Endometrial microvascular endothelial cells (primary cell): Measurements from ENCODE around the gene MRPL40. TPM values are rescaled to one million over a fixed set of nuclear protein-coding genes. Genes with fewer than 3 reads are reported as not detected.

ENCODE experiments used
- in situ Hi-C: cut with HindIII; loops from 2 replicates; pipeline ENCODE4 v1.10.0; 2017; ENCODE audit warnings: low sequenced_read_pairs, low pct_unique_long_range_greater_than_20kb; ENCODE audit errors: inconsistent ontology term
- total RNA-seq: library from RNA; depleted of rRNA; stranded (reverse); fragments of >200 nt; gene quantifications from one replicate; pipeline ENCODE4 v1.2.3, GENCODE V29; 2015; ENCODE audit errors: inconsistent ontology term

The MRPL40 gene
- total RNA-seq, 1 donor from 2014 or later, result 38.3 TPM

DNA sequence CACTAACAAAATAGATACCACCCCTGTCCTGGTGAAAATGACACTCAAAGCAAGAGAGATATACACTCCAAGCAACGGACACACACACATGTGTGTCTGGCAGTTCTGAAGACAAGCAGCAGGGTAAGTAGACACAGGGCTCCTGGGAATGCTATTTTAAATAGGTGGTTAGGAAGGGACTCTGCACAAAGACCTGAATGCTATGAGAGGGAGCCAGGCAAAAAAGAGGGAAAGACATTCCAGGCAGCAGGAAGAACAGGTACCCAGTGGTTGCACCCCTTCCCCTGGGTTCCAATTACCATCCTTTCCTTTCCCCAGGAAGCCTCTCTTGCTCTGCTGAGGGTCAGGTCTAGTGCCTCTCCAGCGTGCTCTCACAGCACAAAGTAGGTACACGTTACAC lies 43.7 kb downstream of the MRPL40 start:
- in situ Hi-C loops, result no loop called here

DNA sequence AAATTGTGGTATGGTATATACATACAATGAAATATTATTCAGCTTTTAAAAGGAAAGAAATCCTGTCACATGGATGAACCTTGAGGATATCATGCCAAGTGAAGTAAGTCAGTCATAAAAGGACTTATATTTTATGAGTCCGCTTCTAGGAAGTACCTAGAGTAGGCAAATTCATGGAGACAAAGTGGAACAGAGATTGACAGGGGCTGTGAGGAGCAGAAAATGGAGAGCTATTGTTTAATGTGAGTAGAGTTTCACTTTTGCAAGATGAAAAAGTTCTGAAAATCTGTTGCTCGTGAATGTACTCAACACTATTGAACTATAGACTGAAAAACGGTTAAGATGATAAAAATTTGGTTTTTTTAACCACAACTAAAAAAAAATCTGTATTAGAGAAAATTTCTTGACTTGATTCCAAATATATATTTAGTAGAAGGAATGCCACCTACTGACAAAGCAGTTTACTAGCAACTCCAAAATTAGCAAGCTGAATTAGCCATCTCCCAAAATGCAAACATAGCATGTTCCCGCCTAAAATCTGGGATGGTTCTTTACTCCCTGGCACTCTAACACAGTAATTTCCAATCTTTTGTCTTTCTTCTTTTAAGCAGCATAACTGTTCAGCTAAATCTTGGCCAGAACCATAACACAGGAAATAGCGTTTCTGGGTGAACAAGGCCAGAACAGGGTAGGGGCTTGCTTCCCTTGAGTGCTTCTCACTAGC lies 45.1 kb downstream of the MRPL40 start:
- in situ Hi-C loops, result no loop called here

- in situ Hi-C loops, result no loop called here
These were observed 45.9 kb downstream of the MRPL40 start for GRCh38 chr22:19478045-19478900.

GRCh38 chr22:19478901-19479354 lies 46.6 kb downstream of the MRPL40 start, which contains the start of gene UFD1:
UFD1 (minus strand) TSS chr22:19479193; CDS start chr22:19479085, 108 bp downstream.
- in situ Hi-C loops, result no loop called here

- in situ Hi-C loops, result no loop called here
These were observed 47.2 kb downstream of the MRPL40 start, which contains the start of gene CDC45 for GRCh38 chr22:19479355-19480172. CDC45 (plus strand) TSS chr22:19479920; CDS start chr22:19479969, 49 bp downstream.

DNA sequence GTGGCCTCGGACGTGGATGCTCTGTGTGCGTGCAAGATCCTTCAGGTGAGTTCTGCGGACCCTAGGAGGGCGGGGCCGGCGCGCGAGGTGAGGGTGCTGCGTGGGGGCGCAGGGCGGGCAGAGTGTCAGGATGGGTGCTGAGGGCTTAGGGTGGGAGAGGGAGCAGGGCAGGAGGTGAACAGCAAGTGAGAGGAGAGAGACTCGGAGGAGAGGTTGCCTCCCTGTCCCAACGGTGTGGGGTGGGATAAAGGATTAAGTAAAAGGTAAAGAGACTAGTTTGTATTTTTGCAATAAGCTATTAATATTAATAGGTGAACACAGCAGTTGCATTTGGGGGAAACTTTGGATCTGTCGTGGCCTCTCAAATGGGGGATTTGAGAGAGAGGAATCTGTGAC lies 47.8 kb downstream of the MRPL40 start:
- in situ Hi-C loops, result no loop called here

GRCh38 chr22:19480789-19481188 lies 48.4 kb downstream of the MRPL40 start:
- in situ Hi-C loops, result no loop called here

GRCh38 chr22:19482297-19482696 lies 50.0 kb downstream of the MRPL40 start:
- in situ Hi-C loops, result no loop called here

- in situ Hi-C loops, result no loop called here
These were observed 51.3 kb downstream of the MRPL40 start for GRCh38 chr22:19483481-19484244.

Other genes starting within 250 kb of the MRPL40 start
- 1.8 TPM for gene CLTCL1, start 140.8 kb upstream of the MRPL40 start, total RNA-seq
- gene HIRA, start 812 bp upstream of the MRPL40 start, total RNA-seq, result 18.4 TPM
- gene C22orf39, start 15.2 kb downstream of the MRPL40 start, total RNA-seq, result 46.5 TPM
- gene UFD1, start 46.6 kb downstream of the MRPL40 start, total RNA-seq, result 93.5 TPM
- 43.1 TPM for gene CDC45, start 47.4 kb downstream of the MRPL40 start, total RNA-seq
- gene CLDN5, start 91.9 kb downstream of the MRPL40 start, total RNA-seq, result 621 TPM